GM12878 (cell line): Measurements from ENCODE around the gene HSF5. TPM values are rescaled to one million over a fixed set of nuclear protein-coding genes. Genes with fewer than 3 reads are reported as not detected.

Experiments used
- ATAC-seq: fragments of 200-7000 bp; cut with Tn5 transposase; 3 replicates; pipeline ENCODE4 v1.9.1; 2020; ENCODE audit warnings: mild to moderate bottlenecking, moderate library complexity
- BruUV-seq: library from RNA; stranded (reverse); fragments of 400-500 nt; replicated peaks from 2 replicates; lab custom pipeline; 2021; lab: Mats Ljungman, UMichigan
- CTCF ChIA-PET: fragments of 300-600 bp; sonication (Branson Sonifier 250); formaldehyde crosslinking; extraction: SDS; loops from one replicate; lab custom pipeline; 2021; ENCODE audit warnings: inconsistent platforms; lab: Yijun Ruan, JAX
- POLR2A ChIA-PET: fragments of 350-600 bp; formaldehyde crosslinking; extraction: SDS; loops from one replicate; lab custom pipeline; 2021; ENCODE audit warnings: inconsistent platforms; lab: Charles Lee
- RAD21 ChIA-PET: fragments of 300-600 bp; sonication (Branson Sonifier 250); formaldehyde crosslinking; loops from one replicate; lab custom pipeline; 2023; ENCODE audit warnings: antibody characterized with exemption; ENCODE audit not compliant: unreplicated experiment; lab: Charles Lee
- SMC1A ChIA-PET: fragments of 300-600 bp; sonication (Branson Sonifier 250); formaldehyde crosslinking; loops from one replicate; lab custom pipeline; 2023; ENCODE audit not compliant: unreplicated experiment, uncharacterized antibody; lab: Charles Lee
- DNase-seq: peaks from one replicate; pipeline ENCODE4 v3.0.0-alpha.2; 2011; ENCODE audit warnings: low read depth, low spot score
- FAIRE-seq: peaks from 3 replicates; lab custom pipeline; 2011; peaks lifted over from hg19 to GRCh38; lab: Jason Lieb, UNC
- H2AFZ ChIP-seq: 2 replicates; pipeline ENCODE4 v1.6.0; 2011; ENCODE audit warnings: low read depth, low read length, control low read depth; ENCODE audit not compliant: control insufficient read depth
- H3K27ac ChIP-seq: 2 replicates; pipeline ENCODE4 v1.5.1; 2011; ENCODE audit warnings: control low read depth; ENCODE audit not compliant: control insufficient read depth, insufficient read depth
- H3K27me3 ChIP-seq, 2 experiments: replicated peaks in 1 of 2; 2 replicates each; pipeline versions ENCODE4 v1.6.0 to v1.6.1; 2011; ENCODE audit warnings: low read length in 1 of 2; ENCODE audit not compliant: control insufficient read depth in 2 of 2, insufficient read depth in 2 of 2
- H3K36me3 ChIP-seq, 2 experiments: 2 replicates each; pipeline ENCODE4 v1.5.1; 2011; ENCODE audit warnings: low read length in 1 of 2; ENCODE audit not compliant: control insufficient read depth in 2 of 2, insufficient read depth in 2 of 2
- H3K4me1 ChIP-seq: 2 replicates; pipeline ENCODE4 v1.6.1; 2011; ENCODE audit warnings: mild to moderate bottlenecking, low read length, moderate library complexity, mixed read lengths; ENCODE audit not compliant: control insufficient read depth, insufficient read depth
- H3K4me2 ChIP-seq: 2 replicates; pipeline ENCODE4 v1.6.0; 2011; ENCODE audit warnings: control low read depth; ENCODE audit not compliant: control insufficient read depth, insufficient read depth
- H3K4me3 ChIP-seq: fragments of 200-600 bp; sonication (generic); 2 replicates; pipeline ENCODE4 v1.5.1; 2016
- H3K79me2 ChIP-seq: 2 replicates; pipeline ENCODE4 v1.6.0; 2011; ENCODE audit warnings: low read length; ENCODE audit not compliant: control insufficient read depth, insufficient read depth
- H3K9ac ChIP-seq: 2 replicates; pipeline ENCODE4 v1.8.0; 2011; ENCODE audit warnings: low read length, control low read depth, mixed read lengths; ENCODE audit not compliant: control insufficient read depth, insufficient read depth
- H3K9me3 ChIP-seq: replicated peaks from 3 replicates; pipeline ENCODE4 v1.5.1; 2011; ENCODE audit warnings: mild to moderate bottlenecking, low read length; ENCODE audit not compliant: control insufficient read depth, insufficient read depth
- H4K20me1 ChIP-seq: 2 replicates; pipeline ENCODE4 v1.6.0; 2011; ENCODE audit not compliant: control insufficient read depth, insufficient read depth
- ASH2L ChIP-seq: fragments of 300-600, 200-600 bp; sonication (generic); IDR thresholded peaks from 2 replicates; pipeline ENCODE4 v1.6.1; 2017; ENCODE audit warnings: low read depth, mild to moderate bottlenecking, borderline replicate concordance
- CBX3 ChIP-seq: fragments of 200-600 bp; sonication (generic); IDR thresholded peaks from 2 replicates; pipeline ENCODE4 v1.6.1; 2016; ENCODE audit warnings: low read depth, borderline replicate concordance
- CBX5 ChIP-seq: sonication (generic); IDR thresholded peaks from 2 replicates; pipeline ENCODE4 v1.6.1; 2016; ENCODE audit warnings: low read depth, moderate library complexity, mild to moderate bottlenecking, inconsistent platforms
- CEBPB ChIP-seq, 2 experiments: fragments of 150-350 bp in 1 of 2; IDR thresholded peaks; 2 replicates each; pipeline ENCODE4 v1.6.1; 2012 to 2014; ENCODE audit warnings: low read depth in 2 of 2, low read length in 2 of 2, borderline replicate concordance in 1 of 2, inconsistent platforms in 1 of 2
- DPF2 ChIP-seq: fragments of 450-650 bp; IDR thresholded peaks from 2 replicates; pipeline ENCODE4 v1.6.1; 2017; ENCODE audit warnings: mild to moderate bottlenecking
- EGR1 ChIP-seq, 2 experiments: IDR thresholded peaks; 1 replicate in 1 of 2; 2 replicates in 1 of 2; pipeline ENCODE4 v1.6.1; 2011 to 2012; ENCODE audit warnings: low read depth in 2 of 2, low read length in 2 of 2, borderline replicate concordance in 1 of 2, mild to moderate bottlenecking in 1 of 2, moderate library complexity in 1 of 2
- HCFC1 ChIP-seq: fragments of 150-350 bp; IDR thresholded peaks from 2 replicates; pipeline ENCODE4 v1.6.1; 2014; ENCODE audit warnings: low read length
- MYB ChIP-seq: fragments of 150-350 bp; IDR thresholded peaks from 2 replicates; pipeline ENCODE4 v1.6.1; 2014; ENCODE audit warnings: mild to moderate bottlenecking, low read depth, low read length, borderline replicate concordance
- POLR2AphosphoS2 ChIP-seq: IDR thresholded peaks from 2 replicates; pipeline ENCODE4 v1.6.1; 2011; ENCODE audit warnings: low read depth, mild to moderate bottlenecking, low read length, improper control_type of control experiment, moderate library complexity
- SMAD5 ChIP-seq: IDR thresholded peaks from 2 replicates; pipeline ENCODE4 v1.6.1; 2016; ENCODE audit warnings: antibody characterized with exemption, low read depth
- SREBF2 ChIP-seq: IDR thresholded peaks from 2 replicates; pipeline ENCODE4 v1.6.1; 2012; ENCODE audit warnings: mild to moderate bottlenecking, low read length
- SUPT20H ChIP-seq: IDR thresholded peaks from 2 replicates; pipeline ENCODE4 v1.6.1; 2011; ENCODE audit warnings: low read depth, mild to moderate bottlenecking, low read length, moderate library complexity, borderline replicate concordance; ENCODE audit not compliant: control insufficient read depth
- TAF1 ChIP-seq: IDR thresholded peaks from 2 replicates; pipeline ENCODE4 v1.6.1; 2011; ENCODE audit warnings: mild to moderate bottlenecking, low read depth, low read length, borderline replicate concordance
- ZBED1 ChIP-seq: IDR thresholded peaks from 2 replicates; pipeline ENCODE4 v1.6.1; 2016; ENCODE audit warnings: borderline replicate concordance
- WGBS: methylation state at CpG from one replicate; pipeline ENCODE4 v1.1.6; 2016; ENCODE audit warnings: low lambda C conversion rate; ENCODE audit not compliant: insufficient replicate concordance, insufficient coverage; ENCODE audit errors: missing lambda C conversion rate; 5-methylcytosine and 5-hydroxymethylcytosine counted together
- in situ Hi-C: fragments of 300-500 bp; cut with MboI; formaldehyde crosslinking; loops from 9 replicates; pipeline ENCODE4 v1.14.3; 2018; ENCODE audit warnings: mixed read lengths
- intact Hi-C: fragments of 100-400 bp; cut with micrococcal nuclease; formaldehyde crosslinking; loops from one replicate; pipeline ENCODE4 v1.14.2; 2022; ENCODE audit not compliant: unreplicated experiment
- polyA plus RNA-seq, 11 experiments: library from polyadenylated mRNA; depleted of rRNA in 4 of 11; unstranded in 6 of 11; stranded (reverse) in 5 of 11; fragments of >200 nt; fragmentation: Nextera tagmentation in 4 of 11; fragmentation: Illumina TruSeq in 1 of 11; extraction: Ambion mirVana in 4 of 11; extraction: Trizol in 1 of 11; gene quantifications; 1 replicate in 1 of 11; 2 replicates in 10 of 11; pipeline versions ENCODE4 v1.2.1 to v1.2.3, GENCODE V29; 2011 to 2016; ENCODE audit warnings: inconsistent platforms in 2 of 11, missing spikeins in 2 of 11, low read depth in 1 of 11
- total RNA-seq, 4 experiments: library from RNA; depleted of rRNA in 3 of 4; stranded (reverse); fragments of >200 nt in 3 of 4; fragmentation: Illumina TruSeq in 1 of 4; extraction: Trizol in 1 of 4; gene quantifications; 2 replicates each; pipeline versions ENCODE4 v1.2.1 to v1.2.3, GENCODE V29; 2013 to 2021

HSF5 gene
- total and polyA plus RNA-seq, 10 of the 15 experiments (the other 5 are each of a cell fraction or from before 2014, with no cell fraction given) = 0.02 to 0.18 (median 0.06) TPM; not detected in 4

DNA sequence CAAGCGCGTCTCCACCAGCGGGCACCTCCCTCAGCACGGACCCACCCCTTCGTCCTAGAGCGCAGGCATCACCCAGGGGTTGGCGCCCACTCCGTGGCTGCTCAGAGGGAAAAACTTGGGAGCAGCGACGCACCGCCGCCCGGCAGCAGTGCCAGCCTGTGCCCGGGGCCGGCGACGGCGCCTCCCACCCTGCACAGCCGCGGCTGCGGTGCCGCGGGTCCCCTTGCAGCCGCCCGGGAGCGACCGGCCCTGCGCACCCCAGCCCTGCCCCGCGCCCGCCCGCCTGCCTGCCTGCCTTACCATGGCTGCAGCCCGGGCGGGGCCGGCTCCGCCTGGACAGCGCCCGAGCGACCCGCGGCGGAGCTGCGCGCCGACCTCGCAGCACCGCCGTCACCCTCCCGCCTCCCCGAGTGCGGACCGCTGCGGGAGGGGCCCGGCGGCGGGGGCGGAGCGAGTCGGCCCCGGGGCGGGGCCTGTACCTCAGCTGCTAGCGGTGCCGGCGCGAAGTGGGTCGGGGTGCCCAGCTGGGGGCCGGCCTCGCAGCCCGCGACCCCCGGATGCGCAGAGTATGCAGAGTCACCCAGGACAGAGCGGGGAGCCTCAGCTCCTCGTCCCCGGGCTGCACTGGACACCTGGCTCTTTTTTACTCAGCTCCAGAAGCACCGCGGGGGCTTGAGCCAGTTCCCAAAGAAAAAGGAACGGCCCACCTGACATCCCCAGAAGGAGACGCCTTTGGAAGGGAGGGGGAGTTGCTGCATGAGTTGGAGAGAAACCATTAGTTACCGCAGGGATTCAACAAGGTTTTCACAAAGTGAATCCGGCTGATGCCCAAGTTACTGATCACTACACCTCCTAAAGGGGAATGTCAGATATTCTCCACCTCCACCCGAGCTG is 43.7 kb upstream of the HSF5 start:
- ChIA-PET RAD21 (interaction anchor here (1.0 kb wide), 1 partner anchor 19 kb away, joined by 3 read pairs; no protein-coding TSS in a partner anchor), CTCF (interaction anchor here (0.8 to 1.0 kb wide), 2 partner anchors 13 to 47 kb away, joined by 3 read pairs; no protein-coding TSS in a partner anchor), POLR2A (no interaction called here), SMC1A (no interaction called here)
- Histone ChIP-seq H2AFZ (peak overlapping the region; percentile 9; the same call in 1 of the 2 replicates), H3K4me1 (0 out of 2 replicates have a peak, but pooled peaks cover 2% of the 10 kb centered on the region), H3K79me2 (no peaks in the 10 kb centered on the region), H3K36me3 (no peaks in the 10 kb centered on the region), H3K4me3 (peak overlapping the region; percentile 47), H3K4me2 (peak overlapping the region; percentile 79), H3K27ac (no peak overlapping the region), H4K20me1 (no peaks in the 10 kb centered on the region), H3K9me3 (no peaks in the 10 kb centered on the region), H3K9ac (peak overlapping the region; percentile 16; the same call in 1 of the 2 replicates), H3K27me3 (peaks cover 4 to 6% of the 10 kb centered on the region in 2 experiments; a peak in 3 of 4 replicates)
- intact Hi-C loops (no loop called here), in situ Hi-C loops (no loop called here)
- ATAC-seq (peak; percentile 79), FAIRE-seq (no peak), DNase-seq (no peak)
- BruUV-seq = no TSS peak
- TF ChIP-seq DPF2 (peak; percentile 25; the same call in 1 of the 2 replicates), EGR1 (IDR thresholded peaks at IDR 0.05; ENCODE audit: borderline replicate concordance in 1 of 2, low read depth in 2 of 2, low read length in 2 of 2) (peak in 1 of 2 experiments; percentile 58; a peak in 1 of 3 replicates), SREBF2 (no peak)
- 5% methylated on average over 34 of the region's 82 CpGs for WGBS

DNA sequence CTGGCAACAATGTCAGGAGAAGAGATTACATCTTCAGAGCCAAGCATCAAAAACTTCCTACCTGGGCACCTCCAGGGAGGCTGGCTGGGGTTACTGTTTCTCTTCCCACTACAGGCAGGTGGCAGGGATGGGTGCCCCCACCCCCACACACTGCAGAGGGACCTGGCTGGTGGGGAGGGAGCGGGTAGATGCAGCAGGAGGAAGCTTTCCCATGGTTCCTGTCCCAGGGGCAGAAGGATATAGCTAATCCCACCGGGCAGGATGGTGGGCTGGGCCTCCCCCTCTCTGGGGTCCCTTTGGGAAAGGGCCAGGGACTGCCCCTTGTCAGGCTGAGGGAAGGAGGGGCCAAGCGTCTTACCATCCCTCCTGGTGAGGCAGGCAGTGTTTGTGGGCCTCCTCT is 42.9 kb upstream of the HSF5 start:
- Histone ChIP-seq H3K4me2 (peak overlapping the region; percentile 79; the same call in 1 of the 2 replicates), H3K36me3 (no peaks in the 10 kb centered on the region), H3K4me1 (0 out of 2 replicates have a peak, but pooled peaks cover 3% of the 10 kb centered on the region), H4K20me1 (no peaks in the 10 kb centered on the region), H3K79me2 (no peaks in the 10 kb centered on the region), H3K27me3 (peaks cover 4 to 6% of the 10 kb centered on the region in 2 experiments; a peak in 3 of 4 replicates), H3K9ac (no peak overlapping the region), H3K27ac (no peak overlapping the region), H3K4me3 (no peak overlapping the region), H3K9me3 (no peaks in the 10 kb centered on the region), H2AFZ (no peak overlapping the region)
- in situ Hi-C loops = no loop called here
- SMC1A ChIA-PET = interaction anchor here (0.5 kb wide), 1 partner anchor 235 kb away, joined by 3 read pairs; no protein-coding TSS in a partner anchor
- RAD21 ChIA-PET = no interaction called here
- WGBS = 30% methylated on average over 3 of the region's 3 CpGs
- no peak for FAIRE-seq
- intact Hi-C loops = no loop called here
- BruUV-seq = no TSS peak
- CTCF ChIA-PET = interaction anchor here (1.0 kb wide), 1 partner anchor 47 kb away, joined by 3 read pairs; no protein-coding TSS in a partner anchor
- no peak for TF ChIP-seq SMAD5
- TF ChIP-seq ZBED1 = no peak
- no peak for TF ChIP-seq HCFC1
- no peak for TF ChIP-seq MYB
- TF ChIP-seq CEBPB (IDR thresholded peaks at IDR 0.05; ENCODE audit: borderline replicate concordance in 1 of 2, low read depth in 2 of 2, low read length in 2 of 2) = no peak
- no peak for TF ChIP-seq CBX5
- TF ChIP-seq SUPT20H = no peak
- no peak for TF ChIP-seq CBX3
- TF ChIP-seq POLR2AphosphoS2 = no peak
- no peak for TF ChIP-seq ASH2L
- no peak for TF ChIP-seq TAF1
- ATAC-seq = no peak
- POLR2A ChIA-PET = no interaction called here
- no peak for DNase-seq
